ENCODE results near the gene TBC1D9.

TBC1D9 gene

GRCh38 chr4:140612357-140612756, 143.8 kb downstream of the TBC1D9 start:
- H3K27me3 ChIP-seq (ENCODE audit: insufficient read depth, low read length, poor library complexity): no peaks in the 10 kb centered on the region
- no peak overlapping the region for H3K27ac ChIP-seq (ENCODE audit: low read depth, low read length)
- no CpG with 5 or more reads among the region's 1 CpG for WGBS (ENCODE audit: extremely low coverage, insufficient coverage, low lambda C conversion rate)
- no peak overlapping the region for H2BK15ac ChIP-seq (replicated peaks; ENCODE audit: low read depth)
- no peak overlapping the region for H2BK120ac ChIP-seq (ENCODE audit: low read depth, low read length)
- no peak overlapping the region for H2AK5ac ChIP-seq (ENCODE audit: low read length)
- no peak overlapping the region for H4K8ac ChIP-seq (ENCODE audit: low read depth, low read length)
- H3K4ac ChIP-seq (ENCODE audit: low read depth, low read length): no peak overlapping the region
- H3K4me3 ChIP-seq (ENCODE audit: low read length): no peak overlapping the region
- no peak overlapping the region for H3K9ac ChIP-seq (ENCODE audit: low read length)
- H3K56ac ChIP-seq (ENCODE audit: low read length): no peak overlapping the region
- H3K79me1 ChIP-seq (ENCODE audit: low read length): no peaks in the 10 kb centered on the region
- H3K18ac ChIP-seq (ENCODE audit: low read length): no peak overlapping the region
- no peak overlapping the region for H4K5ac ChIP-seq (ENCODE audit: low read length)
- no peak for DNase-seq
- H3K23ac ChIP-seq (ENCODE audit: low read length): no peak overlapping the region
- H3K79me2 ChIP-seq (ENCODE audit: control insufficient read depth, insufficient read depth, low read length): no peaks in the 10 kb centered on the region
- H3K4me2 ChIP-seq (ENCODE audit: low read length): no peak overlapping the region
- no peak overlapping the region for H2BK5ac ChIP-seq (ENCODE audit: low read length)
- H3K36me3 ChIP-seq (ENCODE audit: control insufficient read depth, insufficient read depth, low read length): no peaks in the 10 kb centered on the region
- no peaks in the 10 kb centered on the region for H3K4me1 ChIP-seq (ENCODE audit: control insufficient read depth, low read depth, low read length)

GRCh38 chr4:140611854-140612253, 144.3 kb downstream of the TBC1D9 start:
- Histone ChIP-seq H3K36me3 (ENCODE audit: control insufficient read depth, insufficient read depth, low read length) (no peaks in the 10 kb centered on the region), H3K79me1 (ENCODE audit: low read length) (no peaks in the 10 kb centered on the region), H3K27me3 (ENCODE audit: insufficient read depth, low read length, poor library complexity) (no peaks in the 10 kb centered on the region), H2BK120ac (ENCODE audit: low read depth, low read length) (no peak overlapping the region), H3K18ac (ENCODE audit: low read length) (no peak overlapping the region), H3K79me2 (ENCODE audit: control insufficient read depth, insufficient read depth, low read length) (no peaks in the 10 kb centered on the region), H2BK5ac (ENCODE audit: low read length) (no peak overlapping the region), H3K4me3 (ENCODE audit: low read length) (no peak overlapping the region), H3K4me2 (ENCODE audit: low read length) (no peak overlapping the region), H3K4ac (ENCODE audit: low read depth, low read length) (no peak overlapping the region), H2AK5ac (ENCODE audit: low read length) (no peak overlapping the region), H2BK15ac (replicated peaks; ENCODE audit: low read depth) (no peak overlapping the region), H3K27ac (ENCODE audit: low read depth, low read length) (no peak overlapping the region), H3K56ac (ENCODE audit: low read length) (no peak overlapping the region), H4K5ac (ENCODE audit: low read length) (no peak overlapping the region), H3K23ac (ENCODE audit: low read length) (no peak overlapping the region), H3K9ac (ENCODE audit: low read length) (no peak overlapping the region), H3K4me1 (ENCODE audit: control insufficient read depth, low read depth, low read length) (no peaks in the 10 kb centered on the region), H4K8ac (ENCODE audit: low read depth, low read length) (no peak overlapping the region)
- WGBS (ENCODE audit: extremely low coverage, insufficient coverage, low lambda C conversion rate): no CpG with 5 or more reads among the region's 3 CpGs
- no peak for DNase-seq

DNA sequence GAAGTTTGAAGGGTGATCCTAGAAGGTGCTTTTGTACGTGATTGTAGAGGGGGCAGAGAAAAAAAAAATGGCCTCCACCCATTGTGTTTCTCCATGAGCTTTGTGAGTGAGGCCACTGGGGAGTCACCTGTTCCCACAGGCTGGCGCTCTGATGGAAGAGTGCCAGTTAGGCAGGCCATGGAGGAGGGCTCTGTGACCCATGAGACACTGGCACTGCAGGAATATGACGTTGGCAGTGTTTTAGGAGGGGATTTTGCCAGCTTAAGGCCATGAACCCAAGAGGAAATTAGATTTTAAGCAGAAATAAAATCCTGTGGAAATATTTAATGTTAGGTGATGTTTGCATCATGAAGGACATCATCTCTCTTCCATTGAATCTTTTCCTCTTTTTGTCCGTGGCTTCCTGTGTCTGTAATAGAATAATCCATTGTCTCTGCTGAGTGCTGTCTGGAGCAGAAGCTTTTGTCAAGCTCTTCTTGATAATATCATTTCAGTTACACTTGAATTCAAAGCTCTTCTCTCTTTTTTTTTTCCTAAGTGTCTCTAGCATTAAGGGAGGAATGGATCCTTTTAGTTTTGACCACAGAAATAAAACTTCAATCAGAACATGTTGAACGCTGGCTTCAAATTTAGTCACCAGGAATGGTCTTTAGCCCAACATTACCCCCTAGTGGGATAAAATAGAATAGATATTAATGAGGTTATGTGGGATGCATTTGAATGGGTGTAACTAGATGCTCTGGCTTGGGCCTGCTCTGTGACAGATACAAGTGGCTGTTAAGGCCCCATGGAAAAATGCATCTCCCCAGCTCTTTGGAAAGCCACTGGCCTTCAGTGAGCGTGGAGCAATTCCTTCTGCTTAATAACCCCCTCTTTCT, 146.4 kb downstream of the TBC1D9 start:
- Histone ChIP-seq H3K23ac (ENCODE audit: low read length) (no peak overlapping the region), H3K79me1 (ENCODE audit: low read length) (no peaks in the 10 kb centered on the region), H3K18ac (ENCODE audit: low read length) (no peak overlapping the region), H2BK15ac (replicated peaks; ENCODE audit: low read depth) (no peak overlapping the region), H4K8ac (ENCODE audit: low read depth, low read length) (no peak overlapping the region), H3K27ac (ENCODE audit: low read depth, low read length) (no peak overlapping the region), H2AK5ac (ENCODE audit: low read length) (no peak overlapping the region), H3K27me3 (ENCODE audit: insufficient read depth, low read length, poor library complexity) (no peaks in the 10 kb centered on the region), H3K4me3 (ENCODE audit: low read length) (no peak overlapping the region), H2BK120ac (ENCODE audit: low read depth, low read length) (no peak overlapping the region), H2BK5ac (ENCODE audit: low read length) (no peak overlapping the region), H3K56ac (ENCODE audit: low read length) (no peak overlapping the region), H4K5ac (ENCODE audit: low read length) (no peak overlapping the region), H3K4me1 (ENCODE audit: control insufficient read depth, low read depth, low read length) (no peaks in the 10 kb centered on the region), H3K4ac (ENCODE audit: low read depth, low read length) (no peak overlapping the region), H3K79me2 (ENCODE audit: control insufficient read depth, insufficient read depth, low read length) (no peaks in the 10 kb centered on the region), H3K4me2 (ENCODE audit: low read length) (no peak overlapping the region), H3K9ac (ENCODE audit: low read length) (no peak overlapping the region), H3K36me3 (ENCODE audit: control insufficient read depth, insufficient read depth, low read length) (no peaks in the 10 kb centered on the region)
- DNase-seq: peak; percentile 51
- no CpG with 5 or more reads among the region's 6 CpGs for WGBS (ENCODE audit: extremely low coverage, insufficient coverage, low lambda C conversion rate)

DNA sequence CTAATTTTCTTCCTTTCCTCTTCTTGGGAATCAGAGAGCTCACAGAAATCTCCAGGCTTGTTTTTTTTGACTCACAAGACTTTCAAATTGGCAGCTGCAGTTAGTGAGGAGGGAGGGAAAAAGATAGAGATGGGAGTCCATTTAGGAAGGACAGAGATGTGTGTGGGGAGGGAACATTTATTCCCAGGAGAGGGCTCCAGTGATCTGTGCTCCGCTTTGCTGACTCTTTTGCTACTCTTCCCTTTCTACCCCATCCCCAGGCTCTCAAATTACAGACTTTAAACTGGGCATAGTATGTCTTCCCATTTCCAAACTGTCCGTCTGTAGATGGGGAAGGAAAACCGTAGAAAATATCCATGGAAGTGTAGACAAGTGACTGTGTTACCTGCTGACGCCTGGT, 148.3 kb downstream of the TBC1D9 start:
- Histone ChIP-seq H3K4me2 (ENCODE audit: low read length) (no peak overlapping the region), H2AK5ac (ENCODE audit: low read length) (no peak overlapping the region), H3K56ac (ENCODE audit: low read length) (no peak overlapping the region), H3K27me3 (ENCODE audit: insufficient read depth, low read length, poor library complexity) (no peaks in the 10 kb centered on the region), H4K8ac (ENCODE audit: low read depth, low read length) (no peak overlapping the region), H3K4me1 (ENCODE audit: control insufficient read depth, low read depth, low read length) (peaks cover 3% of the 10 kb centered on the region), H2BK5ac (ENCODE audit: low read length) (no peak overlapping the region), H3K4ac (ENCODE audit: low read depth, low read length) (no peak overlapping the region), H3K79me1 (ENCODE audit: low read length) (no peaks in the 10 kb centered on the region), H3K23ac (ENCODE audit: low read length) (no peak overlapping the region), H4K5ac (ENCODE audit: low read length) (no peak overlapping the region), H3K36me3 (ENCODE audit: control insufficient read depth, insufficient read depth, low read length) (no peaks in the 10 kb centered on the region), H3K4me3 (ENCODE audit: low read length) (no peak overlapping the region), H3K18ac (ENCODE audit: low read length) (no peak overlapping the region), H3K79me2 (ENCODE audit: control insufficient read depth, insufficient read depth, low read length) (no peaks in the 10 kb centered on the region), H2BK15ac (replicated peaks; ENCODE audit: low read depth) (no peak overlapping the region), H3K27ac (ENCODE audit: low read depth, low read length) (no peak overlapping the region), H2BK120ac (ENCODE audit: low read depth, low read length) (no peak overlapping the region), H3K9ac (ENCODE audit: low read length) (no peak overlapping the region)
- WGBS (ENCODE audit: extremely low coverage, insufficient coverage, low lambda C conversion rate): no CpG with 5 or more reads among the region's 4 CpGs
- no peak for DNase-seq

DNA sequence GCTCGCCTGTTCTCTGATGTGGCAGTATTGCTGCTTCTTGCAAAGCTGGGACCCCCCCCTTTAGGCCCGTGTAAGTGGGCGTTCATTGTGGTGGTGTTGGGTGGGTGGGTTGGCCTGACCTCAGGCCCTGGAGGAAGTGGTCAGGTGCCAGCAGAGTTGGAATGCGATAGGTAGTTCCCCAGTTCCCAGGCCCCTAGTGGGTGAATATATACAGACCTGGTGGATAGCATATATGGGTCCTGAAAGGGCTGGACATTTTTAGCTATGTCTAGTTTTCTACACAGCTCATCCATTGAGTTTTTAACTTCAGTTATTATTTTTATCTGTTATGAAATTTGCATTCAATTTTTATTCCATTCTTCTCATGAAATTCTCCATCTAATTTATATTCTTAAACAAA, 151.6 kb downstream of the TBC1D9 start:
- H4K5ac ChIP-seq (ENCODE audit: low read length): no peak overlapping the region
- H3K79me2 ChIP-seq (ENCODE audit: control insufficient read depth, insufficient read depth, low read length): no peaks in the 10 kb centered on the region
- no peak overlapping the region for H2BK5ac ChIP-seq (ENCODE audit: low read length)
- H3K27ac ChIP-seq (ENCODE audit: low read depth, low read length): no peak overlapping the region
- no peak overlapping the region for H3K23ac ChIP-seq (ENCODE audit: low read length)
- no peak overlapping the region for H3K56ac ChIP-seq (ENCODE audit: low read length)
- DNase-seq: no peak
- no peak overlapping the region for H3K4me2 ChIP-seq (ENCODE audit: low read length)
- no peaks in the 10 kb centered on the region for H3K36me3 ChIP-seq (ENCODE audit: control insufficient read depth, insufficient read depth, low read length)
- H4K8ac ChIP-seq (ENCODE audit: low read depth, low read length): no peak overlapping the region
- H3K9ac ChIP-seq (ENCODE audit: low read length): no peak overlapping the region
- no peaks in the 10 kb centered on the region for H3K27me3 ChIP-seq (ENCODE audit: insufficient read depth, low read length, poor library complexity)
- no peak overlapping the region for H2BK120ac ChIP-seq (ENCODE audit: low read depth, low read length)
- H2AK5ac ChIP-seq (ENCODE audit: low read length): no peak overlapping the region
- no peaks in the 10 kb centered on the region for H3K79me1 ChIP-seq (ENCODE audit: low read length)
- no peak overlapping the region for H3K4ac ChIP-seq (ENCODE audit: low read depth, low read length)
- H2BK15ac ChIP-seq (replicated peaks; ENCODE audit: low read depth): no peak overlapping the region
- no peak overlapping the region for H3K18ac ChIP-seq (ENCODE audit: low read length)
- no CpG with 5 or more reads among the region's 4 CpGs for WGBS (ENCODE audit: extremely low coverage, insufficient coverage, low lambda C conversion rate)
- H3K4me3 ChIP-seq (ENCODE audit: low read length): no peak overlapping the region
- peaks cover 4% of the 10 kb centered on the region for H3K4me1 ChIP-seq (ENCODE audit: control insufficient read depth, low read depth, low read length)

DNA sequence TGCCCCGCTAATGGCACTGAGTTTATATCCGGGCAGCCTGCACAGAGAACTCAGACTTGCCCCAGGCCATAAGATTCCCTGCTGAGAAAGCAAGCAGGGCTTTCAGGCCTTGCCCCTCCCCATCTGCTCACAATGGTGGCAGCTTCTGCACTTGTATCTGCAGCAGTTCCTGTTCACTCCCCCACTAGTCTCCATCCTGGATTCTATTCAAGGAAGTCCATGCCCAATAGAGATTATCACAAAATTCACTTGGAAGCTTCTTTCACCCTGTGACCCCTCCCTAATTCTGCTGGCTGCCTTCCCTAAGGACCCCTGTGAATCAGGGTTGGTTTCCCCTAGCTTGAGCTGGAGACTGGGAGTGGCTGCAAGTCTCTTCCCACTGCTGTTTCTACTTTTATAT, 152.9 kb downstream of the TBC1D9 start:
- DNase-seq: peak; percentile 30
- no peak overlapping the region for H3K23ac ChIP-seq (ENCODE audit: low read length)
- peaks cover 4% of the 10 kb centered on the region for H3K4me1 ChIP-seq (ENCODE audit: control insufficient read depth, low read depth, low read length)
- no peaks in the 10 kb centered on the region for H3K79me1 ChIP-seq (ENCODE audit: low read length)
- H2AK5ac ChIP-seq (ENCODE audit: low read length): no peak overlapping the region
- H3K4me2 ChIP-seq (ENCODE audit: low read length): no peak overlapping the region
- no peak overlapping the region for H2BK5ac ChIP-seq (ENCODE audit: low read length)
- H2BK15ac ChIP-seq (replicated peaks; ENCODE audit: low read depth): no peak overlapping the region
- no peak overlapping the region for H3K9ac ChIP-seq (ENCODE audit: low read length)
- no peaks in the 10 kb centered on the region for H3K27me3 ChIP-seq (ENCODE audit: insufficient read depth, low read length, poor library complexity)
- H4K5ac ChIP-seq (ENCODE audit: low read length): no peak overlapping the region
- no peaks in the 10 kb centered on the region for H3K36me3 ChIP-seq (ENCODE audit: control insufficient read depth, insufficient read depth, low read length)
- no peak overlapping the region for H4K8ac ChIP-seq (ENCODE audit: low read depth, low read length)
- no peak overlapping the region for H3K56ac ChIP-seq (ENCODE audit: low read length)
- H3K4me3 ChIP-seq (ENCODE audit: low read length): no peak overlapping the region
- H3K4ac ChIP-seq (ENCODE audit: low read depth, low read length): no peak overlapping the region
- no peak overlapping the region for H3K27ac ChIP-seq (ENCODE audit: low read depth, low read length)
- H2BK120ac ChIP-seq (ENCODE audit: low read depth, low read length): no peak overlapping the region
- H3K18ac ChIP-seq (ENCODE audit: low read length): no peak overlapping the region
- no CpG with 5 or more reads among the region's 2 CpGs for WGBS (ENCODE audit: extremely low coverage, insufficient coverage, low lambda C conversion rate)
- no peaks in the 10 kb centered on the region for H3K79me2 ChIP-seq (ENCODE audit: control insufficient read depth, insufficient read depth, low read length)
